SK-MEL-5 (cell line): ENCODE measurements around the gene PTX4. TPM values are rescaled to one million over a fixed set of nuclear protein-coding genes. Genes with fewer than 3 reads are reported as not detected.
A peak's percentile ranks its signal among the peaks of the same experiment; 100 is the strongest.
"Not testable (repeated sequence)": the region's sequence is repeated elsewhere in the genome, so short reads cannot be mapped to it uniquely, and the experiment has no call there.

Experiments
- DNase-seq: peaks from one replicate; pipeline ENCODE4 v3.0.0-alpha.2; 2016; ENCODE audit warnings: low read depth, low spot score
- in situ Hi-C: cut with HindIII; loops from 2 replicates; pipeline ENCODE4 v1.10.0; 2016; ENCODE audit warnings: low sequenced_read_pairs, high pct_unique_total_duplicates, low pct_unique_long_range_greater_than_20kb
- total RNA-seq: library from RNA; depleted of rRNA; stranded (reverse); fragments of >200 nt; shearing (Covaris generic); gene quantifications from 2 replicates; pipeline ENCODE4 v1.2.3, GENCODE V29; 2014

Gene PTX4
- total RNA-seq, 1 experiment from 2014 or later: not detected

GRCh38 chr16:1472974-1473373 lies 15.8 kb downstream of the PTX4 start:
- in situ Hi-C loops: no loop called here

DNA sequence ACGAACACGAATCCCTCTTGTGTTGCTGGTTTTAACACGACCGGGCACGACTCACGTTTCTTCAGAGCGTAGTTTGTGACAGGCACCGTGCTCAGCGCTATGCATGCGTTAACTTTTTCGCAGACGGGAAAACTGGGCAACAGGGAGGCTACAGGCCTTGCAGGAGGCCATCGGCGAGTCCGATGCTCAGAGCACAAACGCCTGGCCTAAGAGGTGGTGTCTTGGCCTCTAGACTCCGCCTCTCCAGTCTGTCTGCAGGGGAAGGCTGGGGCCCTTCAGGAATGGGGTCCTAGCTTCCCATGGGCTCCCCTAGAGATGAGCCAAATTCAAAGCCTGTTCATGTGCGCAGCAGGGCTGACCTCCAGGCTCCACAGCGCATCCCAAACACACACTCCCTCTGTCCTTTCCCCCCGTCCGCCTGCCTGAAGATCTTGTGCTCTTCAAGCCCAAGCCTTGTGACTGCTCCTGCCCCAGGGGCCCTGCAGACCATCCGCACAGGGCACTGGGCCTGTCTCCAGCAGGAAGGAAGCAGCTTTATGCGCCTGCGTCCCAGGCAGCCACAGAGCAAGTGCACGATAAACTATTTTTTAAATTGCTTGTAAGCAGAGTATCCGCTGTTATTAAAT lies 17.1 kb downstream of the PTX4 start:
- in situ Hi-C loops: no loop called here
- peak; percentile 96 for DNase-seq

More at GRCh38 chr16:1472974-1473373, 15.8 kb downstream of the PTX4 start:
- DNase-seq: peak; percentile 37

- in situ Hi-C loops: no loop called here
- DNase-seq: peak; percentile 43
These were observed 18.1 kb downstream of the PTX4 start for GRCh38 chr16:1470481-1471251.

- in situ Hi-C loops: no loop called here
- DNase-seq: peak; percentile 33
These were observed 19.0 kb downstream of the PTX4 start for GRCh38 chr16:1469693-1470201.

GRCh38 chr16:1469141-1469540 lies 19.6 kb downstream of the PTX4 start:
- in situ Hi-C loops, DNase-seq: not testable (repeated sequence)

DNA sequence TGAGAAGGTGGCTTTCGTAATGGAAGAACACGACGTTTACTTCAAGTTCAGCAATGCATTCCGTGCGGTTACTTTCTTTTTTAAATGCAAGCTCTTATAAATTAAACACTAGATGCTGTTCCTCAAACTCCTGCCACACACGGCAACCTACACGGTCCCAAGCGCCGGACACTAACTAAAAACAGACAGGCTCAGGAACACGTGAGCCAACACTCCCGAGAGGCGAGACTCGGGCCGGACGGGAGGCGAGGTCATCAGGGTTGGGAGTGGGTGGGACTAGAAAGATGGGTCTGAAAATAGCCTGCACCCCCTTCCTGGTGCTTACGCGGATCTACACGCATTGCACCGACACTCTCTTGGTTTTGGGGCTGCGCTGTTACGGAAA lies 20.3 kb downstream of the PTX4 start:
- in situ Hi-C loops: no loop called here
- DNase-seq: no peak

GRCh38 chr16:1466968-1467521 lies 21.7 kb downstream of the PTX4 start:
- in situ Hi-C loops: no loop called here
- DNase-seq: no peak

DNA sequence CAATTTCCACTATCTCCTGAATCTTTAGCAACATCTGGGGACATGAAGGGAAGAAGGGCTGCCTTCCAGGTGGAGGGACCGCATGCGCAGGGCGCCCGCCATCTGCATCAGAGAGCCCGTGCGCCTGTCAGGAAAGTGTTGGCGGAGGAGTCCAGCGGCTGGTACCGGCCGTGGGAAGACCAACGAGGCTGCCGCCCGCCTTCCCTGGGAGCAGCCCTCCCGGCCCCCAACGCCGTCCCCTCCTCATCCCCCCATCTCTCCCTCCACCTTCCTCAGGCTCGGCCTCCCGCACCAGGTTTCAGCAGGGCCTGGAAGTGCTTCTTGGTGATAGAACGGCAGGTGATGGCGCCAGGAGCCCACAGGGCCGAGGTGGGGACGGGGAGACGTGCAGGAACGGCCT lies 22.7 kb downstream of the PTX4 start:
- in situ Hi-C loops: no loop called here

DNA sequence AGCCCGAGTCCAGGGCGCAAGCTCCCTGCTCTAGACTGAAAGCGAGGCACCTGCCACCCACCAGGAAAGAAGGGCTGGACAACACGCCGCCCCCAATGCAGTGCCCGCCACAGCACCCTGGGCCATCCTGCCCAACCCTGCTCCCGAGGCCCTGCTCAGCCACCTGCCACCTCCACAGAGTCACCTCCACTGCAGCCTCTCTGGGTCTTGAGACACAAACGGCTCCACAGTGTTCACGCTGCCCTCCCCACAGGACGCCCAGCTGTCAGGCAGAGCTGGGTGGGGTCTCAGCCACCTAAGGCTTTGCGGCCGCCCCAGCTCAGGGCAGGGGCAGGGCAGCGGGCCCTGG lies 23.2 kb downstream of the PTX4 start:
- in situ Hi-C loops: no loop called here
- no peak for DNase-seq

More for the DNA sequence above, 22.7 kb downstream of the PTX4 start:
- DNase-seq: no peak

- DNase-seq: no peak
- in situ Hi-C loops: no loop called here
These were observed 23.7 kb downstream of the PTX4 start for GRCh38 chr16:1464894-1465566.

DNA sequence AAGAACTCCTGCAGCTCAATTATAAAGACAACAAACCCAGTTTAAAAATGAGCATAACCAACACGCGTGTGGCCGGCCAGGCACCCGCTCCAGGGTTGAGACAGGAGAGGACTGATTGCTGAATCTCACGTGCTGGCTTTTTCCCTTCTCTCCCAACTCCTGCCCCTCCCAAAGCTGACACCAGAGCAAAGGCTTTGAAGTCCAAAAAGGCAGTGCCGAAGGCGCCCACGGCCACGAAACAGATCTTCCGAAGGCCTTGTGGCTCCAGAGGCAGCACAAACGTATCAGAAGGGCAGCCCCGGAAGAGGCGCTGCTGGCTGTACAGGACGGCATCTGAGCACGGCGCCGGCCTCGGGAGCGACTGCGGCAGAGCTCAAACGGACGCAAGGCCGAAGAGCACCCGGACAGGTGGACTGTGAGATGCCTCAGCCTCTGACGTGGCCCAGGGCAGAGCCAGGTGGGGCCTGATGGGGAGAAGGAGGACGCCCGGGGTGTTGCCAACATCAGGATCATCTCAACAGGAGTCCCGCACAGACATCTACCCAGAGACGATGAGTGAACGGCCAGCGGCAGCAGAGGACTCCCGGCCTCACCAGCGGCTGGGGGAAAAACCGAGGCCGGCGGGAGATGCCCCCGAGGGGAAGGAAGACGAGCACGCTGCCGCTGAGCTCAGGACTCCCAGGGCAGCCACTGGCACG lies 24.4 kb downstream of the PTX4 start:
- DNase-seq: no peak
- in situ Hi-C loops: no loop called here

GRCh38 chr16:1461146-1461545 lies 27.6 kb downstream of the PTX4 start:
- in situ Hi-C loops: no loop called here
- no peak for DNase-seq

- DNase-seq: no peak
- in situ Hi-C loops: no loop called here
These were observed 28.1 kb downstream of the PTX4 start for GRCh38 chr16:1460602-1461138.

- in situ Hi-C loops: no loop called here
- no peak for DNase-seq
These were observed 28.8 kb downstream of the PTX4 start for GRCh38 chr16:1459967-1460366.

DNA sequence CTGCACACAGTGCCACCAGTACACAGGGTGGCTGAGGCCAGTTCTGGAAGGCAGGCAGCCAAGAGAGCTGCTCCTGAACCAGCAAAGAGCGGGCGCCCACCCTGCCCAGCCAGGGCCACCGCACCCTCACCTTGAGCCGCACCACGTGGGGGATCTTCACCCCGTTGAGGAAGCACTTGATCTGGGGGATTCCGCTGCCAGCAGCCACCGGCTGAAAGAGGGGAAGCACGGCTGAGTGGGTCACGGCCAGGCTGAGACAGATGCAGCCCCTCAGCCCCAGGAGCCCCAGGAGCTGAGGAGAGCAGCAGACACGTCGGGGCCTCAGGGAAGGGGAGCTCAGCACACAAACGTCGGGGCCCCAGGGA lies 29.8 kb downstream of the PTX4 start:
- in situ Hi-C loops: no loop called here
- DNase-seq: no peak

- DNase-seq: no peak
- in situ Hi-C loops: no loop called here
These were observed 30.3 kb downstream of the PTX4 start for GRCh38 chr16:1458336-1458976.
